Pons (tissue), 1 donor: ENCODE measurements around the gene GUCY1A2.

Experiments used
- DNase-seq: peaks from one replicate; pipeline ENCODE4 v3.0.0-alpha.2; 2016; ENCODE audit warnings: low spot score

GUCY1A2 gene

DNA sequence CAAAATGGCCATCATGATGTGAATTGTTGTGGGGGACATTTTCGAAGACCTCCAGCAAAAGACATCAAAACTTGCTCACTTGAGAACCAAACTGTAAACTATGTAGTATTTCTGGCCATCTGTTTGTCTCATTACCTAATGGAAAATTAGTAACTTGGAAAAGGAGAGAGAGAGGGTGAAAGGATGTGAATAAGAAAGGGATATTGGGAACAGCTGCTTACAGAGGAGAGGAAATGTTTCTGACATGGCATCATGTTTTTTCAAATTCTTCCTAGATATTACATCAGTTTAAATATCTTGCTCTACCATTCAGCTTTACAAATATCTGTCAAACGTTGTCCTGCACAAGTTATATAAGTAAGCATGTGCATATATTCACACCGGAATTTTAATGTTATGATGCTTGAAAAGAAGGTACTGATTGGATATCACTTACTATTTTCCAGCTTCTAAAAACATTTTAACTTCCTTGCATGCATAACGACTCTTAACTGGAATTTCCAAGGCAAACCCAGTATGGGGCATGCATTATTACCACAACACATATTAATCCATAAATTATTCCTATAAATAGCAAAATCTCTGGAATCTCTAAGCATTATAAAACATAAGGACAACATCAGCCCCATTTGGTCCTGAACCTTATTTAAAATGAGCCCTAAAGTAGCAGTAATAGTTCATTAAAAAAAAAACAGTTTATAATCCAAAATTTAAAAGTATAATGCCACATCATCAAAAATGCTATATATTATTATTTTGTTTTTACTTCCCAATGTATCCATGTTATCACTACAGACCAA, 20.0 kb downstream of the GUCY1A2 start:
- no peak for DNase-seq

DNA sequence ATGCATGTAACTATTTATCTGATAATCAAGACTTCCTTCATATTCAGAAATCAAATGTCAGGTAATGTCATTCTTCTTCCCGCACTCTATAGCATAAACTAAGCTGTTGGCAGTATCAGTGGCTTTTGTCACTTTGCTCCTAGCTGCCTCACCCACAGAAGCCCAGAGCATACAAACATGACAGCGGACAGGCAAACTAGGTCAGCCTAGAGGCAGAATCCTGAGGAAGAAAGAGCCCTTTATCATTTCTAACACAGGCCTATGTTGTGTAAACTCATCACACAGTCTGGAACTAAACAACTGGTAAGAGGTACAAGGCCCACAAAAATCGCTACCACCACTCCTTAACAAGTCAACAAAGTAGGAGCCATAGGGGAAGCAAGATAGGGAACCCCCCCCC, 21.0 kb downstream of the GUCY1A2 start:
- peak; percentile 79 for DNase-seq

DNA sequence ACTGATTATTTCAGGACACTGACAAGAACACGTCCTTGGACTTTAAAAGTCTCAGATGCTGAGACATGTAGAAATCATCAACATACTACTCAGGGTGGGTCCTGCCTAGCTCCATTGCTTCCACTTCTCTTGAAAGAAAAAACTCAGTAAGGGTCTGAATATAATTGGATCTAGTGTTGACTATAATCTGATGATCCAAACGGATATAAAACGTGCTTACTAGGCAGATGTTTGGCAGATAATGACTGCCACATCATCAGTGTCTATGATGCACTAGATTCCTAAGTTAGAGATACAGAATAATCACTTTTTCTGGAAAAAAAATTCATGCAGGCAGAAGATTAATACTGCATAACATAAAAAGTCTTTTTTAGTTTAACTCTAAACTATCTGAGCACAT, 21.6 kb downstream of the GUCY1A2 start:
- DNase-seq: no peak

DNA sequence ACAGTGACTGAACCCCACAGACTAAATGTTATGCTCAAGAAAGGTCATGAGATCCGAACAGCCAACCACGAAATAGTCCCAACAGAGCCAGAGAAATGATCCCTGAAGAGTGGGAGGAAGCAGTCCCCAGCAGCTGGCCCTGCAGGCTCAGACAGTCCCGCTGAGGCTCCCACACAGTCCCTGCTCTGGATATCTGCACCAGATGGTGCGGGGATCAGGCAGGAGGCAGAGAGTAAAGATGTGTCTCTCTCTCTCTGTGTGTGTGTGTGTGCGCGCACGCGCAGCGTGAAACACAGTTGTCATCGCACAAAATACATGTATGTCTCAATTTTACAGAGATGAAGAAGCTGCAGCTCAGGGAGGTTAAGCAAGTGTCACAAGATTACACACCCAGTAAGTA, 27.9 kb downstream of the GUCY1A2 start:
- DNase-seq: no peak

DNA sequence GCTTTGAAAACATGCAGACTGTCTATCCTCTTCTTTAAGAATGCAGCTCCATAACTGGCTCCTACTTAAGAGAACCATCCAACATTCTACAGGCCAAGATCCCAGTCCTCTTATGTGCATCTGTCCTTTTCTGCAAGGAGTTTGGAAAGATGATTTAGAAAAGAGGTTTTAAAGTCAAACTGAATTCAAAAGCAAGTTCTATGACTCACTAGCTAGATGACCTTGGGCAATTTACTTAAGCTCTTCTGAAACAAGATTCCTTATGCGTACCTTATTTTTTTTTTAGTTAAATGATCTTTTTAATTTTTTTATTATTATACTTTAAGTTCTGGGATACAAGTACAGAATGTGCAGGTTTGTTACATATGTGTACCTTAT, 29.2 kb downstream of the GUCY1A2 start:
- no peak for DNase-seq

DNA sequence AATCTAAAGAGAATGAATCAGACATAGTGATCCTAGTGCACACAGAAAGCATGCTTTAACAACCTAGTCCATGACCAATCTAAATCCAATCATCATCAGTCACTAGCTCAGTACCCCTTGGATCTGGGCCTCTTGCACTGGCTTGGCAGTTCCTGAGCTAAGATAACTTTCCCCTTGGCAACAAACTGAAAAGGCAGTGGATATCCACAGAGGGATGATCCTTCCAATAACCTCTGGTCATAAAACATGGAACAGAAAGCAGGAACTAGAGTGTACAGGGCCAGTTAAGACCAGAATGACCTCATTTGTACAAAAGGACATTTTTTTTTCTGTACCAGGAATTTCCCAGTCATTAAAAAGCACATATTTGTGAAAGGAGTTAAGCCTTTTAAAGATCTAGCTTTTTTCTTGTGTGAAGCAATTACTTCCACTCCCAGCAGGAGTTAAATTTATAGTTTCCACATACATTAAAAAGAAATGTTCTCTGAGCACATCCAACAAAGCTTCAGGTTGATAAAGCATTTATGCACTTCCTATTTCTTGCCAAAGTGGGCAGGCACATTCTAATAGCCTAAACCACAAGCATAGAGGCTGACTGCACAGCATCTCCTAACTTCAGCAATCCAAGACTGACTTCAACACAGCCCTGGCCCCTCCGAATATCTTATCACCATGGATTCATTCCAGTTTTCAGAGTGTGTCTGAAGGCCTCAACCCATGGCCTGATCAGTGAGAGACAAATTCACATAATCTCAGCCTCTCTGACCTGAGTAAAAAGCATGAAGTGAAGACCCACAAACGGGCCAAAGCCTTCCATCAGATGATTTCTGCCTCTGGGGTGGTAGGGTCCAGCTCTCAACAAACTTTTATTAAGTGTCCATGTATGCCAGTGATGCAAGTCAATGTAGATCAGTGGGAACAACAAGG, 29.9 kb downstream of the GUCY1A2 start:
- DNase-seq: no peak

DNA sequence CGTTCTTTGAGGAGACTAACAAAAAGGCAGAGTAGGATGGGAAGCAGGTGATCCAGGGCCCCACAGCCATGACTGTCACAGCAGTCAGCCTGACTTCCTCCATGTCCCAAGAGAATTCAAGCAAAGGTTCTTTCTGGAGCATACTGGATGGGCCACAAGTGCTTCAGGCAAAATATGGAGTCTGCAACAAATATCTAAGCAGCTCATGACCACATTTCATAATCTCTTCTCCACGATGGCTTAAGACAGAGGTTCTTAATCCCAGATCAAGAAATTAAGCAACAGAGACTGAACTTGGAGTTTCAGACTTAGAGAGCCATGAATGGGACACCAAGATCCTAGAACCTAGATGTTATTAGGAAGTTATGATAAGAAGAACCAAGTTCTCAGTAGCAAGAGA, 31.6 kb downstream of the GUCY1A2 start:
- no peak for DNase-seq

DNA sequence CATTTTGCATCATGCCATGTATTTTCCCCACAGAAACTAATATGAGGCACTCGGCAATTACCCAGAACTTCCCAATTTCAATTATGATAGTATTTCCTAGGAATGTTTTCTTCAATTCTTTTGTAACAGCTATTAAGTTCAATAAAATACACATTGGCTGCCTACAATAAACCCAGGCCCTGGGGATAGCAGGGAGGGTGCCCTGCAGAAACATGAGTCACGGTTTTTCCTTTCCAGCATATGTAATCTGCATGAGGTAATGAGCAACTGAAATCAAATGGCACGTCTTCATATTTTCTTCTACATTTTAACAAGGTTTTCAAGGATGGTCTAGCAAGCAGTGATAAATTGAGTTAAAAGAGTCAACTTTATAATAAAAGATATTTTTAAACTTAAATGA, 32.0 kb downstream of the GUCY1A2 start:
- no peak for DNase-seq

DNA sequence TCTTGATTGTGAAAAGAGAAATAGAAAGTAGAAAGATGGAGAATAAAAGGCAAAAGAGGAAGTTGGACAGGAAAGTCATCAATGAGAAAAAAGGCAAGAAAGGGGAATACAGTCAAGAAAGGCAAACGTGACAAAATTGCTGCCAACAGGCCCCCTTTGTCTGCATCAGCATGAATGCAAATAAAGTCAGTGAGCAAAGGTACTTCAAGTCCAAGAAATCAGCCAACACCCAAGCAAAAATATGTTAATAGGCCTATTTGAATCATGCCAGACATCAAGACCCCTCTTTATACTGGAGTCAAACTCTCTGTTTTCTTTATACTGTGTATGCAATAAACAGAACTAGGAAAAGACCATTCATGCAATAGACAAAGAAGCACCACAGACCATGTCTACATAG, 34.3 kb downstream of the GUCY1A2 start:
- DNase-seq: no peak

DNA sequence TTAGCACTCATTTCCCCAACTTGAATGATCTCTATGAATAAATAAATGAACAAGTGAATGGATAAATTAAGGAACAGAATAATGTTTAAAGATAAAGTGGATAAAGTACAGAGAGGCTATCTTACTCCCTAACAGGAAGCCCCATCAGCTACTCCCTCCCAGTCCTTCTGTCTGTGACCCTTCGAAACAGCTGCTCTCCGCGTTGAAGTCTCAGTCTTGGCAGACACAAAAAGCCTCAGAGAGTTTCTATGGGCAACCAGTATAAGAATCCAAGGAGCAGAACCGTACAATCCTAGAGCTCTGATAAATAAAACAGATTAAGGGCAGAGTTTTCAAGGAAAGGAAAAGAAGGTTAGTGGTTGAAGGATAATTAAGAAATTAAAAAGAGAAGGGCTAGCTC, 35.0 kb downstream of the GUCY1A2 start:
- DNase-seq: no peak

DNA sequence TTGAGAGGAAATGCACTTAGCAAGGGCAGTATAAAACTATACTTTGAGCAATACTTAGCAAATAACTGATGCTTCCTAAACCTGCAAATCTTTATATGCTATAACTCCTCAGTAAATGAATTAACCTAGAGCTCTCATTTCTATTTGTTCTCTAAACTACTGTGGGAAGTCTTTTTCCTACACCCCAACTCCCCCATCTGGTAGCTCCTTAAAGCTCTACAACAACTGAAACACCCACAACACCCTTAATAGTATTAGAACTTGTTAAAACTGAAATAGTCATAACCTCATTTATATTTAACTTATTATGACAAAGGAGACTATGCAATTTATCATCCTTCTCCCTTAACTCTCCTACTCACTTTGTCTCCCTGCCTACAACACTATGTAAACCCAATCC, 43.4 kb downstream of the GUCY1A2 start:
- no peak for DNase-seq

DNA sequence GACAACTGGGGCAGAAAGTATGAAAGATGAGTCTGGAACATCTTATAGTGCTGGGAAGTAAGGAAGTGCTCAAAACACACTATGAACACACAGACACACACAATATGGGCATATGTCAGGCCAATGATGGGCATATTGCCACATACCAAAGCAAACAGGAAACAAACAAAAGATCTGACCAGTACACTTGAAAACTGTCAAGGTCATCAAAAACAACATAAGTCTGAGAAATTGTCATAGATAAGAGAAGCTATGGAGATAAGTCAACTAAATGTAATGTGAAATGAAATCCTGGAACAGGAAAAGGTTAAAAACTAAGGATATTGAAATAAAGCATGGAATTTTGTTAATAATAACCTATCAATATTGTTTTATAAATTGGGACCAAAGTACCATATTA, 46.4 kb downstream of the GUCY1A2 start:
- DNase-seq: no peak

DNA sequence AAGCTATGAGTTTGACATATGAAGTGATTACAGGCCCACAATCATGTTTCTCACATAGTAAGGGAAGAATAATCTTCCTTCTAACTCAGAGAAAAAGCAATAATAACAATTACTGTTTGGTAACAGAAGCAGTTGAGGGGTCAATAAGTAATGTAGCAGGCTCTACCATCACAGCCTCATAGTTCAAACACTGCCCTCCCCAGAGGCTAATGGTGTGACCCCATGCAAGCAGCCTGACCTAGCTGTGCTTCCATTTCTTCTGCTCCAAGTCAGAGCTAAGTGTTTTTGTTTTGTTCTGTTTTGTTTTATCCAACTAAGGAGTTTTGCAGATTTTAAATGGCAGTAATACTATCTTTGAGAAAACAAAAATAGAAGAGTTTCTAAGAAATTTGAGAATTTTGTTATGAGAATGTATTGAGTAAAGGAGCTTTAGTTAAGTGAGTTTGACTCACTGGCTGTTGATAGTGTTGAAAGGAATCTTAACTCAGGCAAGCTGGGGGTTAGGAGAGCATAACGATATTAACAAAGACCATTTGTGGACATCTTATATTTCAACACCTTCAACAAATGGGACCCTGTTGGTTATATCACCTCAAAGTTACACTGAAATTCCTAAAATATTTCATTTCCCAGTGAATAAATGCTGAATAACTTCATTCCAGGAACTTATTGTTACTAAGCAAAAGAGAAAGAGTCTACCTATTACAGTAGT, 48.5 kb downstream of the GUCY1A2 start:
- no peak for DNase-seq

DNA sequence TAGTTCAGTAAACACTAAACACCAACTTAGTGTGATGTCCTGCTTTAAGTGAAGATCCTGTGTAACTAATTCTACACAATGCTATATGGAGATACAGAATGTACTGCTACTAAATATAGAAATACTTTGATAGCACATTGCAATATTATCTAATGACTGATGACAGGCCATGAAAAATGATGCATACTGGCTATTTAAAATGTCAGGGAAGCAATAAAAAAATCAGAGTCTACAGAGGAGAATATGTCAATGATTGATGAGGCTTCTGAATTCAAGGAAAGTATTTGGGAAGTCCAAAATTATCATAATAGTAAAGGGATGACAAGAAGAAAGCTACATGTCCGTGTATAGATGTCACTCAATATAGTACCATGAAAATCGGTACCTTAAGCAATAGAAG, 55.3 kb downstream of the GUCY1A2 start:
- DNase-seq: no peak

DNA sequence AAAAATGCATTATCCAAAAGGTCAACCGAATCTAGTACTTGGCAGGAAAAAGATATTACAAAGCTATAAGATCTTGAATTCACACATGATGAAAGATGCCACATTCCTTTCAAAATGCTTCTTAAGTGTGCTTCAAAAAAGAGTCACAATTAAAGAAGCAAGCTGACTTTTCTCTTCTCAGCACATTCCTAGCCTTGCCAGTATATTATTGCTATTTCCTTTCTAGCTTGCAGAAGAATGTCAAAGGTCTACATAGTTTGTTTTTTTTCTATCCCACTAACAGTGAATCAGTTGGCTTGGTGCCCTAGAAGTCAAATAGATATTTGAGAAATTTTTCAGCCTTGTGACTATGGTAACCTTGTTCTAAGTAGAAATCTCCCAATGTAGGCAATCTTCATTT, 56.8 kb downstream of the GUCY1A2 start:
- DNase-seq: no peak

DNA sequence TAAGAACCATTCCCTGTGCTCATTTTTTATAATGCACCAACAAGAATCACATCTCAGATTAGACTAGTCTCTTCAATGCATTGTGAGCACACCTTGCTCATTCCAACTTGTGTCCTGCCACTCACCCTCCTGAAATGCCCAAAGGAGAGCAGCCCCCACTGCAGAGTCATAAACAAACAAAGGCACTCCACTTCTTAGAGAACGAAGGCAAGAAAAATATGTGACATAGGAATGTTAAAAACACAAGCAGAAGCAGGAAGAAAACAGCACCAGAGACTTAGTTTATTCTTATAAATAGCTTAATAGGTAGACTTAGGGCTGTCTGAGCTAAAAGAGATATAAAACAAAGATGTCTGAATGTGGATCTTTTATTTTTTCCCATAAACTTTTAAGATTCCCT, 57.2 kb downstream of the GUCY1A2 start:
- no peak for DNase-seq

DNA sequence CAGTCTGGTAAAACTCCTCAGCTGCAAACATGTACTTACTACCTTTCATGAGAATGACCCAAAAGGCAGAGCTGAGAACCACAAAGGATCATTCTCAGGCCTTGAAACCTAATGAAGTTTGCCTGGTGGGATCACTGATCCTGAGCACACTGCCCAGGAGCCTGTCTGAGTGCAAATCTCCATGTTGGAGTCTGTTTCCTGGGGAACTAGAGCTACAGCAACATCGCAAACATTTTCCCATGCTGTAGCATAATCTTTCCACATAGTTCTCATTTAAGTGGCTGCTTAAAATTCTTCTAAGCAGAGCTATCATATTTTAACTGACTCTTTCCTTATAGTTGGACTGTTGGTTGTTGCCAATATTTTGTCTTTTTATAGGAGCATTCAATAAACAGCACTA, 58.5 kb downstream of the GUCY1A2 start:
- DNase-seq: no peak

DNA sequence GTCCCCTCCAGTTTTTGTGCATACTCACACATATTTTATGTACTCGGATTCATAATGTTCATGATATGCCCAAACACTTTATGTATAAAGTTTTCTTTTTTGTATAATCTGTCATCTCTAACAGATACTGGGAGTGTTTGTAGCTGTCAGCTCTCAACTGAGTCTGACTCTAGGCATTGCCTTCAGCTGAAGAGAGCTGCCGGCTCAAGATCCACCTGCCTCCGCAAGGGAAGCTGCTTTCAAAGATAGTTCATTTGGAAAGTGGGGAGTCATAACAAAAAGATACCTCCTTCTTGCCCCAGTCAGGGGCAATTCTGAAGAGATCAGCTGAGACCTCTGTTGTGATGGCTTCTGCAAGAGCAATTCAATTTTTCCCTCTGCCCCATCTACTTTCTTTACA, 58.9 kb downstream of the GUCY1A2 start:
- DNase-seq: no peak

DNA sequence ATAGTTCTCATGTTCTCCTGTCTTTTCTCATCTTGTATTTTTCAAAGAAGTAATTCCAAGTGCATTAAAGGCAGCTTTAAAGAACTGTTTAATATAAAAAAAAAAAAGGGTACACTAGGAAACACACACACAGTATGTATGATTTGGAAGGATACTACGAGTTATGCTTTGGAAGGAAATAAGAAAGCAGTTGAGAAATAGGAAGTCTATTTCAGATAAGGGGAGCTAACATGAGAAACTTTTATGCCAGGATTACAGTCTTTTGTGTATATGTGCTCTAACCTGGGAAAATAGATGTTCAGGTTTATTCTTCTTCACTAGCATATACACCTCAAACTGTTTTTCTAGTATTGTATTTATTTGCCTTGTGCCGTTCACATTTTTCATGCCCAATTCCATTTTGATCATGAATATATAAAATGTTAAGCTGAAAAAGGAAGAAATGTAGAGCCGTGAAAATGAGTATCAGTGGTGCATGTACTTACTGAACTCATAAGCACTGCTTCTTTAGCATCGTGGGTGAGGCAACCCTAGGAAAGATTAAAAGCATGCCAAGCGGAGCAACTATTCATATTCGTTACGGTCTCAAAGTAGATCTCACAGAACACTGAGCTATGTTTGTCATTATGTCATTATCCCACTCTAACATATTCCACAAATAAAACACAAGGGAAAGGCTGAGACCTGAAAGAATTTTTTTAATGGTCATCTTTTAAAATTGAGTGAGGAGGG, 59.6 kb downstream of the GUCY1A2 start:
- DNase-seq: no peak

DNA sequence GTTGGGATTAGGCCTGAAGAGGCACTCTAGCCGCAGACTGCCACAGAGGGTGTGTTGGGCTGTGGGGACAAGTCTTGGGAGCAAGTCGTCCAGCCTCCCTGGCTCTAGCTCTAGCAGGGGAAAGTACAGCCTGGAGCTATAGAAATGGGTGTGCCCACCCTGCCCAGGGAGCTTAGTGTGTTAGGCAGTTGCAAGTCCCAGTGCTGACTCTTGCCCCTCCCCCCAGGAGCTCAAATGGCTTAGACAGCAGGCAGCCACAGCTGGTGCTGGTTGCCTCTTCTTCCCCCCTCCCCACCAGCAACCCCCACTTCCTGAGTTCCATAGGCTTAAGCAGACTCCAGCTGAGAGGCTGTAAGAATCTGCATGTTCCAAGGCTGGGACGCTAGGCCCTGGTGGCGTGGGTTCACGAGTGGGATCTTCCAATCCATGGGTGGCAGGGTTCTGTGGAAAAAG, 61.2 kb downstream of the GUCY1A2 start:
- DNase-seq: no peak

DNA sequence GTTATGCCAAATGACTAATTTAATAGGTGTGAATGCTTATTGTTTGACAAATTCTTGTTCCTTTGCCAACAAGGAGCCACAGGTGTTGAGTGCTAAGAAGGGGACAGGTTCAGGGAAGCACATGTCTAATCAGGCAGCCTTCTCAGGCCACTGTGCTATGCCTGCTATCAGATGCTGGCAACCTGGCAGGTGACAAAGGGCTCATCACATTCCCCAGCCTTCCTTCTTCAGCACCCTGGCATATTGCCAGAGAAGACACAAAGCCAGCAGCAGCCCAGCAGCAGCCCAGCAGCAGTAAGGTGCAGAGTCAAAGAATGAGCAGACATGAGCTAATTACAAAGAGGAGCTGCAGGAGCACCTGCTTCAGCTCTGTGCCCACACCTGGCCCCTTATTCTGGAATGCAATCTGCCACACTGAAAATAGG, 68.2 kb downstream of the GUCY1A2 start:
- no peak for DNase-seq

DNA sequence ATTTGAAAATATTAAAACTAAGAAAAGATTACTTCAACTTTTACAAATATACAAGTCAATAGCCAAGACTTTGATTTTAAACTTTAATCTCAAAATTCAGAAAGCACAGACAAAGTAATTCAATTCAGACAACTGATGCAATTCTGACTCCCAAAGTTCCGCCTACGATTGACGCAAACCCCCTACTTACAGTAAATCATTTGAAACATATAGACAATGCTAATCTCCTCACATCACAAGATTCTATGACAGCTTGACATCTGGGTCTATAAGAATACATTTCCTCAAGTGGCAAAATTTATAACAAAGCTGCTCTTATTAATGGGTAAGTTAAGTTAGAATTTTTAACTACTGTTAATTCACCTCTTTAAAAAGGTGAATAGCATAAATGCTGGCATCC, 75.2 kb downstream of the GUCY1A2 start:
- no peak for DNase-seq
